GM04503 (cell line): ENCODE results near the gene OVOL1.
"Not testable (repeated sequence)": the region's sequence is repeated elsewhere in the genome, so short reads cannot be mapped to it uniquely, and the experiment has no call there.

Experiments
- DNase-seq: peaks from one replicate; pipeline ENCODE4 v3.0.0-alpha.2; 2012; ENCODE audit warnings: low read depth

Gene OVOL1

DNA sequence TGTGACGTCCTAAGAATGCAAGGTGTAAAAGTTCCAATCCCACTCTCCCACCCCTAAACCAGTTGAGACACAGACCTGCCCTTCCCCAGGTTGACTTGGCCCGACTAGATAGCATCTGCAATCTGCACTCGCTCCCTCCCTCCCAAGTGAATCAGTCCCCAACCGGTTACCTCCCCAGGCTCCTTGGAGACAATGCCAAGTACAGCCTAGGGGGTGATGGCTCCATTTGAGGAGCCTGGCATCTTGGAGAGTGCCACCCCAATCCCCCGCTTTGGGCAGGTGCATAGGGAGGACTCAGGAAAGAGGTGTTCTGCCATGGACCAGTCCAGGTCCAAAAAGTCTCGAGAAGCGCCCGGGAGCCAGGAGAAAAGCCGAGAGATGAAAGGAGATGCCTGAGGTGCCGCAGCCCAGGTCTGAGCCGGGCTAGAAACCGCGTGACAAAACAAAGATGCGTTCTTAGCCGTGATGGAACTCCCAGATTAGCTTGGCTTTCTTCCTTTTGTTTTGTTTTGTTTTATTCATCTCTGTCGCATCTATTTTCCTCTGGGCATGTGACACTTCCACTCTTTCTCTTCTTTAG lies 28.2 kb downstream of the OVOL1 start:
- no peak for DNase-seq

GRCh38 chr11:65816696-65817095 lies 29.8 kb downstream of the OVOL1 start:
- DNase-seq: no peak

GRCh38 chr11:65817312-65817834 lies 30.5 kb downstream of the OVOL1 start:
- no peak for DNase-seq

- peak; percentile 17 for DNase-seq
Measured at GRCh38 chr11:65817835-65818680, 31.2 kb downstream of the OVOL1 start.

DNA sequence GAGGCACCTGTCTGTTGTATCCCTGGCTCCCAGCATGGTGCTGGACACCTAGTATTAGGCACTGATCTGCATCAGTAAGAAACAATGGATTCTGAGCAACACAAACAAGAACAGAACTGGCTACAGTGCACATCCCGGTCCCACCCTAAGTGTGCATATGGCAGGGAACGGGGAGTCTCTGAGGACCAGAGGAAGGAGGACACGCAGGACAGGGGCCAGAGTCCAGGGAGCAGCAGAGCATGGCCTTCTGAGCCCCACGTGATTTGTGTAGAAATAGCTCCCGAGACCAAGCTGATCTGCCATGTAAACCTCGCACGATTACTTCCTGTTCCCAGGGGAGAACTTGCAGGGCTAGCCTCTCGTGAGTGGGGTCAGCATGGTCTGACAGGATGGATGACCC lies 34.2 kb downstream of the OVOL1 start:
- no peak for DNase-seq

DNA sequence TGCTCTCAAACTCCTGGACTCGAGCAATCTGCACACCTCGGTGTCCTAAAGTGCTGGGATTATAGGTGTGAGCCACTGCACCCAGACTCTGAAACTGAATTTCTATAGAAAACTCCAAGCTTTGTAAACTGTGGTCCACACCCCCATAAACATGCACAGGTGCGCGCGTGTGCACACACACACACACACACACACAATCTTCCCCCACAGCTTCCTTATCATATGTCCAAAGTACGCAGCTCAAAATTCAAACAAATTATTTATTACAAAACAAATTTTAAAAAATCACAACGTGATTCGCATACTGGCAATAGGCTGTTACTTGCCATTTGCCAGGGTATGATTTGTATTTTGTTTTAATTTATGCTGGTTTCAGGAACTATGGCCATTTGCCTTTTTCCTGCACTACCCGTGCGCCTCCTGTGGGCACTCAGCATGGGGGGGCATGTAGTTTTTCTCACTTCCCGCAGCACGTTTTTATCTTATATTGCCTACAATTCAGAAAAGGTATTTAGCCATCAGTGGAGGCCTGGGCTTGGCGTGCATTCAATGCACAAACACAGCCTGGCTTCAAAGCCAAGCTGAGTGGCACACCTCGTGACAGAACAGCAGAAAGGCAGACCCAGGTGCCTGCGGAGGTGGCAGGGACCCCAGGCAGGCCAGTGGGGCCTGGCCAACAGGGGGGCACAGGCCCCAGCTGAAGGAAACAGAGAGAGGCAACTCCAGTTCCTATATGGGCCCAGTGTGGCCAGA lies 36.1 kb downstream of the OVOL1 start:
- DNase-seq: no peak

- DNase-seq: no peak
Measured at GRCh38 chr11:65826984-65827735, 40.3 kb downstream of the OVOL1 start.

DNA sequence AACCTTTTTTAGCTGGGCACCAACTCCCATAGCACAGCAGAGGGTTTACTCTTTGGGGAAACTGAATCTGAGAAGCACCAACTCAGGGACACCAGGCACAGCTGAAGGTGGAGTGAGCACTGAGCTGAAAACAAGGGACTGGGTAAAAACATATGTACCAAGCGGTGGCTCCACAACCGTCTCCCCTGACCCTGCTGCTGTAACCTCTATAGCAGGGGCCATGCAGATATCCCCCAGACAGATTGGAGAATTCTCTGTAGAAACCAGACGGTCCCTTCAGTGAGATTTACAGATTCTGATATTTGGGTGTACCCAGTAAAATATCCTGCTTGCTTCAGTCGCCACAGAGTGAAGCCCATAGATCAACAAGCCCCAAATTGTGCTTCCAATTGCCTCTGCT lies 42.6 kb downstream of the OVOL1 start:
- DNase-seq: no peak

DNA sequence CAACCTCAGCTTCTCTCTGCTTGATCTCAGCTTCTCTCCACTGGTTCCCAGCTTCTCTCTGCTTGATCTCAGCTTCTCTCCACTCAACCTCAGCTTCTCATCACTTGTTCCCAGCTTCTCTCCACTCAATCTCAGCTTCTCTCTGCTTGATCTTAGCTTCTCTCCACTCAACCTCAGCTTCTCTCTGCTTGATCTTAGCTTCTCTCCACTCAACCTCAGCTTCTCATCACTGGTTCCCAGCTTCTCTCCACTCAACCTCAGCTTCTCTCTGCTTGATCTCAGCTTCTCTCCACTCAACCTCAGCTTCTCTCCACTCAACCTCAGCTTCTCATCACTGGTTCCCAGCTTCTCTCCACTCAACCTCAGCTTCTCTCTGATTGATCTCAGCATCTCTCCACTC lies 45.4 kb downstream of the OVOL1 start:
- not testable (repeated sequence) for DNase-seq

DNA sequence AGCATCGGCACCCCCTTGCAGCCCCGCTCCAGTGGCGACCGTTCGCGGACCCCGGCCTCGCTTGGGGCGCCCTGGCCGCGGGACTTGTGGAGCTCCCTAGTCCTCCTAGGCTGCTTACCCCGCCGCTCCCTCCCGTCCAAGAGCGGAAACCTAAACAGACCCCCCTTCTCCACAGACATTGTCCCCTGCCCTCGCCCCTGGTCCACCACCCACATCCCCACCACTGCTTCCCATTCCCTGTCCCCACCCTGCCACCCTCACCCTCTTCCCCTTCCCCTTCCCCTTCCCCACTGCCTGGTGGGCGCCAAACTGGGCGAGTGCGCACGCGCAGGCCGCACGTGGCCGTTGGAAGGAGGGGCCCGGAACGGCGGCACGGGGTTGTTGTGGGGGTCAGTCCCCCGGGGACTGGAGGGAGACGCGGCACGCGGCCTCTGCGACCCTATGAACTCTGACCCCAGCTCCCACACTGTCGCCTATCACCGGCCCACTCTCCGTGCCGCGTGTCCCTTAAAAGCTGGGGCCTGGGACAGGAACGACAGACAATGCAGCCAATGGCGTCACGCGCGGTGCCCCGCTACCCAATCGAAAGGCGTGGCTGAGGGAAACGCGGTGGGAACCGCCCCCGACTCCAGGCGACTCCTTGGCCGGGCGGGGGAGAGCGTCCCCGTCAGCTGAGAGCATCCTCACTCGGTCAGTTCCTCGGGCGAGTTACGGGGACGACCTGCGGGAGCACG lies 46.6 kb downstream of the OVOL1 start, which contains the start of gene SNX32:
Gene SNX32 (plus strand): TSS at position 667 of the 734 bp plus-strand sequence. CDS start 103 bp downstream, outside the sequence.
- peak; percentile 37 for DNase-seq

- DNase-seq: no peak
Measured at GRCh38 chr11:65834202-65834601, 47.3 kb downstream of the OVOL1 start.

- no peak for DNase-seq
Measured at GRCh38 chr11:65842144-65842543, 55.3 kb downstream of the OVOL1 start.

DNA sequence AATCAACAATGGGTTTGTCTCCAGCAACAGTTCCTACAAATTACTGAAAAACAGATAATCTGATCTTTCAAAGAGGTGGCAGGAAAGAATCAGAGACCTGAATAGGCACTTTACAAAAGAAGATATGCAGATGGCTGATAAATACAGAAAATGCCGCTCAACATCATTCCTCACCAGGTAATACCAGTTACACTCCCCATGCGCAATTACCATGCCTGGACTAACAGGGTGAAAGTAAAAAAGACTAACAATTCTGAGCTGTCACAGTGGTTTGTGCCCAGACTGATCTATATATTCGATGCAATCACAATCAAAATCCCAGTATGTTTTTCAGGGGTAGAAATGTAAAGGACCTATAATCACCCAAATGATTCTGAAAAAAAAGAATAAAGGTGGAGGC lies 56.9 kb downstream of the OVOL1 start:
- no peak for DNase-seq

- DNase-seq: no peak
Measured at GRCh38 chr11:65844231-65844872, 57.5 kb downstream of the OVOL1 start.
